NCI-H446 (cell line): ENCODE data around the gene ELOVL5.
A peak's percentile ranks its signal among the peaks of the same experiment; 100 is the strongest.
"Not testable (repeated sequence)": the region's sequence is repeated elsewhere in the genome, so short reads cannot be mapped to it uniquely, and the experiment has no call there.

ENCODE experiments used
- DNase-seq, 2 experiments: peaks; one replicate each; lab custom pipeline; 2025; lab: John Stamatoyannopoulos, UW

ELOVL5 gene, protein sequence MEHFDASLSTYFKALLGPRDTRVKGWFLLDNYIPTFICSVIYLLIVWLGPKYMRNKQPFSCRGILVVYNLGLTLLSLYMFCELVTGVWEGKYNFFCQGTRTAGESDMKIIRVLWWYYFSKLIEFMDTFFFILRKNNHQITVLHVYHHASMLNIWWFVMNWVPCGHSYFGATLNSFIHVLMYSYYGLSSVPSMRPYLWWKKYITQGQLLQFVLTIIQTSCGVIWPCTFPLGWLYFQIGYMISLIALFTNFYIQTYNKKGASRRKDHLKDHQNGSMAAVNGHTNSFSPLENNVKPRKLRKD

GRCh38 chr6:53348371-53349208, at the start of gene ELOVL5:
Gene ELOVL5, minus strand, starts transcription at chr6:53348950. Its CDS starts 53,251 bp downstream, at chr6:53295699.
- peak; percentile 94 to 98 for DNase-seq

GRCh38 chr6:53397283-53397682, 48.5 kb upstream of the ELOVL5 start:
- no peak for DNase-seq

- no peak for DNase-seq
Observed at GRCh38 chr6:53395986-53396385, 47.2 kb upstream of the ELOVL5 start.

DNA sequence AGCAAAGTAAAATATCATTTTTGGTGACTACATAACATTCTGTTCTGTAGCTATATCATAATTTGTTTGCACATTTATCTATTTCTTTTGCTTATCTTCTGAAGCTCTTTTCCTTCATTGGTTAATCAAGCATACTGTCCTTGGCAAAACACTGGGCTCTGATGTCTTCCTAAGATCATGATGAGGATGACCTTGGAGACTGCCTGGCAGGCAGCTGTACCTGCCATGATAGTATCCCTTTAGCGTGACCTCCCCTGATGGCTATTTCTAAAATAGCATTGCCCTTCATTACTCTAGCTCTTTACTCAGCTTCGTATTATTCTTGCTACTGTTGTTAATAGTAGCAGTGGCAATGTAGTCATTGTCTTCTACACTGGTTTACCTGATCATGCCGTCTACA, 46.0 kb upstream of the ELOVL5 start:
- DNase-seq: no peak

GRCh38 chr6:53391170-53391569, 42.4 kb upstream of the ELOVL5 start:
- DNase-seq: no peak

- no peak for DNase-seq
Observed at GRCh38 chr6:53390010-53390409, 41.3 kb upstream of the ELOVL5 start.

DNA sequence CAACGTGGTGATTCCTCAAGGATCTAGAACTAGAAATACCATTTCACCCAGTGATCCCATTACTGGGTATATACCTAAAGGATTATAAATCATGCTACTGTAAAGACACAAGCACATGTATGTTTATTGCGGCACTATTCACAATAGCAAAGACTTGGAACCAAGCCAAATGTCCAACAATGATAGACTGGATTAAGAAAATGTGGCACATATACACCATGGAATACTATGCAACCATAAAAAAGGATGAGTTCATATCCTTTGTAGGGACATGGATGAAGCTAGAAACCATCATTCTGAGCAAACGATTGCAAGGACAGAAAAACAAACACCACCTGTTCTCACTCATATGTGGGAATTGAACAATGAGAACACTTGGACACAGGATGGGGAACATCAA, 39.9 kb upstream of the ELOVL5 start:
- not testable (repeated sequence) for DNase-seq

DNA sequence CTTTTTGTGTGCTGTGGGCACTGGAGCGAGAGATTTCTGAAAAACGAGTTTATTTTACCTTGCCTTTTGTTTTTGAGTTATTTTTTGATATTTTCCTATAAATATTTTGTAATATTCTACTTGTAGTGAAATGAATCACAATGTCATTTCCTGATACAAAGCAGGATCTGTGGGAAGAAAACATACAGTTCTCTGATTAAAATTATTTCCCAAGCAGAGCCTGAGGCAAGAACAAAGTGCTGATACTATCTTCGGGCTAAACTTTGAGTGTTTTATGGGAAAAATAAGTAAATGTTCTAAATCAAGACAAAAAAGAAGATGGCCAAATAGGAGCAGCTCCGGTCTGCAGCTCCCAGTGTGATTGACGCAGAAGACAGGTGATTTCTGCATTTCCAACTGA, 33.7 kb upstream of the ELOVL5 start:
- DNase-seq: no peak

GRCh38 chr6:53378208-53378607, 29.5 kb upstream of the ELOVL5 start:
- DNase-seq: no peak

DNA sequence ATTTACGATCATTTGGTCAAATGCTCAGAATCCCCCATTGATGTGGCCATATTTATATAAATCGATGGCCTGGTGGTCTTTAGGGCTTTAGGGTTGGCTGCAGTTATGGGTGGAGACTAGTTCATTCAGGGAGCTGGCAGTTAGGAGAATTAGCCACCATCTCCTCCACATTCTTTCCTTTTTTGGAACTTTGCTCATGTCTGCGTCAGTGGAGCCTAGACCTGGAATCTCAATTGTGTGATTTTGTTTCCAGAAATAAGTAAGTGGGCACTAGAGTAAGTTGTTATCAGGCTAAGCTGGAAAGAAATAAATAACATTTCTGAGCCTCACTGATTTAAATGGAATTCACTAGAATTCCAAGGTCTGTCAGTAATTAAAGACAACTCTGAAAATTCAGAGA, 29.0 kb upstream of the ELOVL5 start:
- DNase-seq: no peak

DNA sequence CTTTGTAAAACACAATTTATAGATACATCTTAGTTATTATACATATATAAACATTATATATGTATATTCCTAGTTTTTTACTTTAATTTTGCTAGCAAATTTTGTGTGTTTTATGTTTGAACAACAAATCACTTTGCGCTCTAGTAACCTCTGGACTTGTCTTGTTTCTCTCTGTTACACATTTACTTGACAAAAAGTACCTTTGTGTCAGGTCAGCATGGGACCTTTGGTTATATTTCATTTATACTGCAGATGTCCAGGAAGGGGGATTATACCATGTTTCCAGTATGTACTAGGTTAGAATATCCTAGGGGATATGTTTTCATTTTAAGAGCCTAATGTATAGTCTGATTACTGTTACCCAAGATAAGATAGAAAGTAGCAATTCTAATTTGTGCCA, 28.5 kb upstream of the ELOVL5 start:
- DNase-seq: no peak

DNA sequence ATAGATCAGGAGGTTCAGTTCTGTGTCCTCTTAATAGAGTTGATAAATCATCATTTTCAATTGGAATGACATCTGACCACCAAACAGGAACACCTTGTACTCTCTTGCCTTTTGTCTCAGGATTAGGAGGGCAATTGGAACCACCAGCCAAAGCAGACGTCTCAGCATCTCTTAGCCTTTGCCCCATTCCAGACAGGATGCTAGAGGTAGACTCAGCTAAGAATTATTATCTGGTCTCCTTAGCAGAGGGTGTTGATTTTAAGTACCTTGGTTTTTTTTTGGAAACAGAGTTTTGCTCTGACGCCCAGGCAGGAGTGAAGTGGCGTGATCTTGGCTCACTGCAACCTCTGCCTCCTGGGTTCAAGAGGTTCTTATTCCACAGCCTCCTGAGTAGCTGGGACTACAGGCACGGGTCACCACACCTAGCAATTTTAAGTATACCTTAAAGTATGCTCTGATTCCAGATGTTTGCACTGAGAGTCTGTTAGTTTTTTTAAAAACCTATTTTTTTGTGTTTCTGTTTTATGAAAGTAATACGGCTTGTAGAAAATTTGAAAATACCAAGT, 28.0 kb upstream of the ELOVL5 start:
- no peak for DNase-seq

GRCh38 chr6:53375847-53376246, 27.1 kb upstream of the ELOVL5 start:
- DNase-seq: no peak

GRCh38 chr6:53373638-53374037, 24.9 kb upstream of the ELOVL5 start:
- no peak for DNase-seq

DNA sequence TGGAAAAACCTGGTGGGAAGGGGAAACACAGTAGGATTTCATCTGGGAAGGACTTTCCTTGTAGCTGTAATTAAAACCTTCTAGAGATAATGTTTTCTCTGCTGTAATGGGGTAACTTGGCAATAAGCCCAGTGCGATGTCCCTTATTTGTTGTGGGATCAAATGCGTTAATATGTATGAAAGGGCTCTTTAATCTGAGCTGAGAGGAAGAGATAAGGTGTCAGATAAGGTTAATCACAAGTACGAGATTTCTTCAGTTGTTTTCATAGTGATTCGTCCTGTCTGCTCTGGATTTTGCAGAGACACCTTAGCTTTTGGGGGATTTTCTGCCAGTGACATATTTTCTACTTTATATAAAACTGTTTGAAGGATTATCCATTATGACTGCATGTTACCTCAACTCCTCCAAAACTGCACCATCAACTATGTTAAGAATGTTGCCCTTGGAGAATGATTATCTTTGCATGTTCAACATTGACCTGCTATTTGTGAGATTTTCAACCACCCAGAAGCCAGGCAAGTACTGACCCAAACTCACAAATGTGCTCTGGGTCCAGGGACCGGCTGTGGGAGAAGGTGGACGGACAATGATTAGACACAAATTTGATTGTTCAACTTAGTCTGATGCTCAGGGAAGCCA, 21.2 kb upstream of the ELOVL5 start:
- DNase-seq: no peak

DNA sequence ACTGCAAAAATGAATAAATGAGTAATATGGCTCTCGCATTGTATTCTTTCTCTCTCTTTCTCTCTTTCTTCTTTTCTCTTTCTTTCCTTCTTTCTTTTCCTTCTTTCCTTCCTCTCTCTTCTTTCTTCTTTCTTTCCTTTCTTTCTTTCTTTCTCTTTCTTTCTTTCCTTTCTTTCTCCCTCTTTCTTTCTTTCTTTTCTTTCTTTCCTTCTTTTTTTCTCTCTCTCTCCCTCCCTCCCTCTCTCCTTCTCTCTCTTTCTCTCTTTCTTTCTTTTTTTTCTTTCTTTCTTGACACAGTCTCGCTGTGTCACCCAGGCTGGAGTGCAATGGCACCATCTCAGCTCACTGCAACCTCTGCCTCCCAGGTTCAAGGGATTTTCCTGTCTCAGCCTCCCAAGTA, 20.3 kb upstream of the ELOVL5 start:
- no peak for DNase-seq

GRCh38 chr6:53366128-53366641, 17.4 kb upstream of the ELOVL5 start:
- DNase-seq: no peak

GRCh38 chr6:53363341-53364079, 14.8 kb upstream of the ELOVL5 start:
- DNase-seq: no peak

- no peak for DNase-seq
Observed at GRCh38 chr6:53361549-53362031, 12.8 kb upstream of the ELOVL5 start.

DNA sequence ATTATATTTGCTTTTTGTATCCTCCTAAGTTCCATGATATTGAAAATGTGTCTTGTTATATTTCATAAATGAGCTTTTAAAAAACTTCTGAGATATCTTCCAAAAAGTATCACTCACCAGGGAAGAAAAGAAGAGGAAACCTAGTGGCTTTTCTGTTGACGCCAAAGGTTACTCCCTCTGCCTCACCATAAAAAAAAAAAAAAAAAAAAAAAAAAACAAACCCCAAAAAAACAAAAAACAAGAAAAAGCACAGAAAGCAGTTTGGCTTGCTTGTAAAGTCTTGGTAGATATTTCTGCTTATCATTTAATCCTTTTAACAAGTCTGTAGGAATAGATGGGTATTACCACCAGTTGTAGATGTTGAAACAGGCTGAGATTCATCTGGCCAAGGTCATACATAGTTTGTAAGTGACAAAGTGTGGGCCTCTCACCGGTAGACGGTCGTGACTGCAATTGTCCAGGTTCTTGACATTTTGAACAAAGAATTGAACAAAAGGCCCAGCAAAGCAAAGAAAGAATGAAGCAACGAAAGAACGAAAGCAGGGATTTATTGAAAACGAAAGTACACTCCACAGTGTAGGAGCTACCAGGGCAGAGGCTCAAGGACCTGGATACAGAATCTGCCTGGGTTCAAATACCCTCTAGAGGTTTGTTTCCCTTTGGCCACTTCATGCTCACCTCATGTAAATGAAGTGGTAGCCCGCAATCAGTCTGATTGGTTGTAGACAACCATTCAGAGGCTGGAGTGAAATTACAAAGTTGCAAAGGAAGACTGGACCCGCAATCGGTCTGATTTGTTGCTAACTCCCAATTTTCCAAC, 11.6 kb upstream of the ELOVL5 start:
- no peak for DNase-seq

DNA sequence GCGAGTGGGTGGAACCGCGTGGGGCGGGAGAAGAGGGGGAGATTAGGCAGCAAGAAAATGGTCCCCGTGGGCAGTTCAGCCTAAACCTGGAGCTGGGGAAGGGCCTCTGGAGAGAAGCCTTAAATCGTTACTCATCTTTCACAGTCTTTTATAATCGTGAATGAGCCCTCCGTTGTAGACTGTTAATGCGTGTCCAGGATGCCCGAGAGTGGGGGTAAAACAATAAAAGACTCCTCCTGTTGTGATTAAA, 11.0 kb upstream of the ELOVL5 start:
- DNase-seq: no peak
